ENCODE measurements around the gene KCNT2.
"Not testable (repeated sequence)": the region's sequence is repeated elsewhere in the genome, so short reads cannot be mapped to it uniquely, and the experiment has no call there.

KCNT2 gene

GRCh38 chr1:196510451-196510850 is 97.8 kb downstream of the KCNT2 start:
- Histone ChIP-seq H3K9me3 (ENCODE audit: insufficient read depth, low read length) (no peaks in the 10 kb centered on the region), H3K4me2 (ENCODE audit: low read length) (no peak overlapping the region), H3K9ac (ENCODE audit: low read length) (no peak overlapping the region), H2AFZ (ENCODE audit: low read depth, low read length) (no peak overlapping the region), H3K36me3 (replicated peaks; ENCODE audit: low read depth, low read length) (no peaks in the 10 kb centered on the region), H3K79me2 (ENCODE audit: low read length) (no peaks in the 10 kb centered on the region), H4K20me1 (ENCODE audit: insufficient read depth, low read length) (no peaks in the 10 kb centered on the region), H3K27ac (ENCODE audit: low read length) (no peak overlapping the region), H3K4me3 (ENCODE audit: low read length) (no peak overlapping the region), H3K4me1 (ENCODE audit: low read length) (no peaks in the 10 kb centered on the region), H3K27me3 (ENCODE audit: low read depth, low read length) (no peaks in the 10 kb centered on the region)
- TF ChIP-seq, protein P1, sequence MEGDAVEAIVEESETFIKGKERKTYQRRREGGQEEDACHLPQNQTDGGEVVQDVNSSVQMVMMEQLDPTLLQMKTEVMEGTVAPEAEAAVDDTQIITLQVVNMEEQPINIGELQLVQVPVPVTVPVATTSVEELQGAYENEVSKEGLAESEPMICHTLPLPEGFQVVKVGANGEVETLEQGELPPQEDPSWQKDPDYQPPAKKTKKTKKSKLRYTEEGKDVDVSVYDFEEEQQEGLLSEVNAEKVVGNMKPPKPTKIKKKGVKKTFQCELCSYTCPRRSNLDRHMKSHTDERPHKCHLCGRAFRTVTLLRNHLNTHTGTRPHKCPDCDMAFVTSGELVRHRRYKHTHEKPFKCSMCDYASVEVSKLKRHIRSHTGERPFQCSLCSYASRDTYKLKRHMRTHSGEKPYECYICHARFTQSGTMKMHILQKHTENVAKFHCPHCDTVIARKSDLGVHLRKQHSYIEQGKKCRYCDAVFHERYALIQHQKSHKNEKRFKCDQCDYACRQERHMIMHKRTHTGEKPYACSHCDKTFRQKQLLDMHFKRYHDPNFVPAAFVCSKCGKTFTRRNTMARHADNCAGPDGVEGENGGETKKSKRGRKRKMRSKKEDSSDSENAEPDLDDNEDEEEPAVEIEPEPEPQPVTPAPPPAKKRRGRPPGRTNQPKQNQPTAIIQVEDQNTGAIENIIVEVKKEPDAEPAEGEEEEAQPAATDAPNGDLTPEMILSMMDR (IDR thresholded peaks at IDR 0.05; ENCODE audit: low read depth, low read length), result no peak
- TF ChIP-seq EZH2phosphoT487 (IDR thresholded peaks at IDR 0.05; ENCODE audit: low read depth), result no peak

GRCh38 chr1:196504224-196504623 is 104.0 kb downstream of the KCNT2 start:
- not testable (repeated sequence) for H3K27me3 ChIP-seq (ENCODE audit: low read depth, low read length); H3K9me3 ChIP-seq (ENCODE audit: insufficient read depth, low read length); H3K4me1 ChIP-seq (ENCODE audit: low read length)

DNA sequence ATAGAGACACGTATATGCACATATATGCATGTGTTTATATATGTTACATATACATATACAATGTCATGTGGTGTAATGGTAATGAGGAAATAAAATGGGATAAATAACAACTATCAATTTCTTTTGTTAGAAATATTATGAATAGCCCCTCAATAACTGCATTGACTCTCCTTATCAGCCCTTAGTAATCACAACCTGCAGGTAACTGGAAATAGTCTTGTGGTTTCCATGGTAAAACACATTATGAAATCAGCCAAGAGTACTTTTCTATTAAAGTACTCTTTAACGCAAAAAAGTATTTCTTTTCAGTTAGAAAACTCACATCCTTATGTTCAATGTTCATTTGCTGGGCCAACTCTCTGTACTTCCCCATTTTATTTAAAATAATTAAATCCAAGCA is 105.8 kb downstream of the KCNT2 start:
- no peak for TF ChIP-seq EZH2phosphoT487 (IDR thresholded peaks at IDR 0.05; ENCODE audit: low read depth)
- TF ChIP-seq, protein P1 (IDR thresholded peaks at IDR 0.05; ENCODE audit: low read depth, low read length), result no peak
- no peaks in the 10 kb centered on the region for H3K9me3 ChIP-seq (ENCODE audit: insufficient read depth, low read length)
- no peak overlapping the region for H3K4me3 ChIP-seq (ENCODE audit: low read length)
- H3K27ac ChIP-seq (ENCODE audit: low read length), result no peak overlapping the region
- H3K9ac ChIP-seq (ENCODE audit: low read length), result no peak overlapping the region
- H3K79me2 ChIP-seq (ENCODE audit: low read length), result no peaks in the 10 kb centered on the region
- no peaks in the 10 kb centered on the region for H4K20me1 ChIP-seq (ENCODE audit: insufficient read depth, low read length)
- no peak overlapping the region for H3K4me2 ChIP-seq (ENCODE audit: low read length)
- H3K36me3 ChIP-seq (replicated peaks; ENCODE audit: low read depth, low read length), result no peaks in the 10 kb centered on the region
- no peaks in the 10 kb centered on the region for H3K4me1 ChIP-seq (ENCODE audit: low read length)
- H3K27me3 ChIP-seq (ENCODE audit: low read depth, low read length), result no peaks in the 10 kb centered on the region
- no peak overlapping the region for H2AFZ ChIP-seq (ENCODE audit: low read depth, low read length)

More at GRCh38 chr1:196504224-196504623, 104.0 kb downstream of the KCNT2 start:
- not testable (repeated sequence) for H2AFZ ChIP-seq (ENCODE audit: low read depth, low read length); H3K36me3 ChIP-seq (replicated peaks; ENCODE audit: low read depth, low read length); H3K79me2 ChIP-seq (ENCODE audit: low read length); H3K9ac ChIP-seq (ENCODE audit: low read length); H4K20me1 ChIP-seq (ENCODE audit: insufficient read depth, low read length); H3K27ac ChIP-seq (ENCODE audit: low read length); H3K4me3 ChIP-seq (ENCODE audit: low read length); H3K4me2 ChIP-seq (ENCODE audit: low read length)

DNA sequence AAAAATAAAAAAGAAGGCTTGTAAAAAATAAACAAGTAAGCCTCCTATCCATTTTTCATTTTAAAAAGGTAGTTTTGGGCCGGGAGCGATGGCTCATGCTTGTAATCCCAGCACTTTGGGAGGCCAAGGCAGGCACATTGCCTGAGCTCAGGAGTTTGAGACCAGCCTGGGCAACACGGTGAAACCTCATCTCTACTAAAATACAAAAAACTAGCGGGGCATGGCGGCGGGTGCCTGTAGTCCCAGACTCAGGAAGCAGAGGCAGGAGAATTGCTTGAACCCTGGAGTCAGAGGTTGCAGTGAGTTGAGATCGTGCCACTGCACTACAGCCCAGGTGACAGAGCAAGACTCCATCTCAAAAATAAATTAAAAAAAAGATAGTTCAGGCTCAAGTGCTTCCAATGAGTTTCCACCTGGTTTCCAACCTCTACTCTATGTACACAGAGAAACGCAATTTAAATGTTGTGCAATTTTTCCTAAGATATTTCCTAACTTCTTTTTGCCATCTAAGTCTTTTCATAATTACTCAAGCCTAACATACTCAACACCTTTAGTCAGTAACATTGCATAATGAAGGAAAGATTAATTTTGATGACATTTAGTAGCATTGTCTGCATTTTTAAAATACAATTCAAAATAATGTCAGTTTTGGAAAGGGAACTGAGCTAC is 106.3 kb downstream of the KCNT2 start:
- H3K4me3 ChIP-seq (ENCODE audit: low read length), result no peak overlapping the region
- TF ChIP-seq, protein P1 (IDR thresholded peaks at IDR 0.05; ENCODE audit: low read depth, low read length), result no peak
- no peak for TF ChIP-seq EZH2phosphoT487 (IDR thresholded peaks at IDR 0.05; ENCODE audit: low read depth)
- no peaks in the 10 kb centered on the region for H3K4me1 ChIP-seq (ENCODE audit: low read length)
- no peaks in the 10 kb centered on the region for H3K36me3 ChIP-seq (replicated peaks; ENCODE audit: low read depth, low read length)
- H2AFZ ChIP-seq (ENCODE audit: low read depth, low read length), result no peak overlapping the region
- no peak overlapping the region for H3K27ac ChIP-seq (ENCODE audit: low read length)
- H4K20me1 ChIP-seq (ENCODE audit: insufficient read depth, low read length), result no peaks in the 10 kb centered on the region
- H3K9me3 ChIP-seq (ENCODE audit: insufficient read depth, low read length), result no peaks in the 10 kb centered on the region
- no peaks in the 10 kb centered on the region for H3K79me2 ChIP-seq (ENCODE audit: low read length)
- H3K9ac ChIP-seq (ENCODE audit: low read length), result no peak overlapping the region
- no peaks in the 10 kb centered on the region for H3K27me3 ChIP-seq (ENCODE audit: low read depth, low read length)
- no peak overlapping the region for H3K4me2 ChIP-seq (ENCODE audit: low read length)

Measured in OCI-LY3 (cell line).